Inflammatory macrophage treated with lipopolysaccharide for 1 hour (primary cell): ENCODE results near the gene SMPDL3B.

Source experiments
- DNase-seq, 2 donors: peaks; one replicate each; pipeline ENCODE4 v3.0.0-alpha.2; 2020 to 2022

Gene SMPDL3B

DNA sequence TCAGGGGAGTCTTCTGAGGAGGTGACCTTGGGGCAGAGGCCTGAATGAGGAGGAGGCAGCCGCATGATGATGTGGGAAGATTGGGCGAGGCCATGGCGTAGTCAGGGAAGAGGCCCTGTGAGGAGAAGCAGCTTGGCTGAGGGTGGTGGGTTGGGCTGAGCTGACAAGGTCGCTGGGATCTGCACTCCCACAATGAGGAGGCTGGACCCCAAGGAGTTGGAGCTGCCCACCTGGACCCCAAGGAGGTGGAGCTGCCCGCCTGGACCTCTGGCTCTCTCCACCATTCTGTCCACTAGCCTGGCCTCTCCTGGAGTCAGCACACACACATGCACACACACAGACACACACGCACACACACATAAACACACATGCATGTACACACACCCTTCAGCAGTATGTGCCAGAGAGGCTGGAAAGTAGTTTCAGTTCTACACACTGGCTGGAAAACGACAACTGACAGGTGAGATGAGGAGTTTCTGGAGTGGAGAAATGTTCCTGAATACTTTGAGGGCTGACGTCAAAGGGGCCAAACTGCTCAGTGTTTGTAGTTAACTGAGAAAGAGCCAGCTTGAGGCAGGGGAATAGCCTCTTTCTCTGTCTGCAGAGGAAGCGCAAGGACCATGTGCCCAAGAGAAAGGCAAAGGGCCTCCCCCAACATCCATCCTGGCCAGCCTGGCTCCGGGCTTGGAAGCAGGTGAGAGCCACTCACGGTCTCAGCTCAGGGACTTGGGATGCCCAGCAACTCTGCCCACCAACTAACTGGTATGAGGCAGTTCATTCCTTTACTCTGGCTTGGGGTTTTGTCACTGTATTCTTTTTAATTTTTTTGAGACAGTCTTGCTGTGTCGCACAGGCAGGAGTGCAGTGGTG, 7.1 kb downstream of the SMPDL3B start:
- no peak for DNase-seq

DNA sequence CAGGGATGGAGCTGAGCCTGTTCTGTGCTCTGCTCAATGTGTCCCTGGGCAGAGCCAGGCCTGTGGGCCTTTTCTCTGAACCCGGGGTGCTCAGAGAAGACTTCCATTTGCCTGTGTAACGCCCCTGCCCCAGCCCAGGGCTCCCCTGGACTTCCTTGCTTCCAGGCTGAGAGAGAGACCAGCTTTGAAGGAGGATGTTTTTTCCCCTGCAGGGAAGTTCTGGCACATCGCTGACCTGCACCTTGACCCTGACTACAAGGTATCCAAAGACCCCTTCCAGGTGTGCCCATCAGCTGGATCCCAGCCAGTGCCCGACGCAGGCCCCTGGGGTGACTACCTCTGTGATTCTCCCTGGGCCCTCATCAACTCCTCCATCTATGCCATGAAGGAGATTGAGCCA, 10.2 kb downstream of the SMPDL3B start:
- no peak for DNase-seq

DNA sequence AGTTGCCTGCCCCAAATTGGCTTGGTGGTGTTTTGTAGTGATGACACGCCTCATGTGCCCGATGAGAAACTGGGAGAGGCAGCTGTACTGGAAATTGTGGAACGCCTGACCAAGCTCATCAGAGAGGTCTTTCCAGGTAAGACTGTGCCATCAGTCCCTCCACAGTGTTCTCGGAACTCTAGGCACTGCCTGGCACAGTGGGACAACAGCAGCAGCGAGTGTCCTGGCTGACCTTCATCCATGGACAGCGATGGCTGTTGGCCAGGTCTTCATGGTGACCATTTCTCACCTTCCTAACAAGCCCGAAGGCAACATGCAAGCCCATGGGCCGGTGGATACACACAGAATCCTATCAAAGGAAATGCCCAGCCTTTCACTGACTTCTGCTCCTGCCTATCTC, 14.2 kb downstream of the SMPDL3B start:
- DNase-seq: no peak

DNA sequence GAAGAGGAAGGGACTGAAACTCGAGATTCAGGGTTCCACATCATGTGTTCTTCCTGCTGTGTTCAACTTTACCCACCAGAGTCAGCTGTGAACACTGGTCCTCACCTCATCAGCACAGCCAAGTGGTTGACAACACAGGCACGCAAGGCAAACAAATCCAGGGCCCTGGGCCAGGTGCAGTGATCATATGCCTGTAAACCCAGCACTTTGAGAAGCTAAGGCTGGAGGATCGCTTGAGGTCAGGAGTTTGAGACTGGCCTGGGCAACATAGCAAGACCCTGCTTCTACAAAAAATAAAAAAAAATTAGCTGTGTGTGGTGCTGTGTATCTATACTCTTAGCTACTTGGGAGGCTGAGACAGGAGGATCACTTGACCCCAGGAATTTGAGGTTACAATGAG, 16.6 kb downstream of the SMPDL3B start:
- DNase-seq: no peak

DNA sequence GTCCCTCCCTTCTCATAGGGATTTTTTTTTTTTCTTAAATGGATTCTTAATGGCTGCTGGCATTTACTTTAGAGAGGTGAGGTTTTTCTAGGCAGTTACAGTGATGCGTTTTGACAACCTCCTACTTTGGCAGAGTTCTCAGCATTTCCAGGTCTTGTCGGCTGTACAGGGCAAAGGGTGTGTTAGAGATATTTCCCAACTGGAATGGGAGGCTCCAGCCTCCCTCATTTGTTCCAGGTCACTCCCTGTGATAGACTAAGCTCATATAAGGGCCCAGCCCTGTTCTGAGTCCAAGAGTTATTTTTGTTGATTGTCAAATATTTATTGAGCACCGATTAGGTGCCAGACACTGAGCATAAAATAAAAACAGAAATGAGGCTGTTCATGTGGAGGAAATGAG, 17.3 kb downstream of the SMPDL3B start:
- DNase-seq: no peak

DNA sequence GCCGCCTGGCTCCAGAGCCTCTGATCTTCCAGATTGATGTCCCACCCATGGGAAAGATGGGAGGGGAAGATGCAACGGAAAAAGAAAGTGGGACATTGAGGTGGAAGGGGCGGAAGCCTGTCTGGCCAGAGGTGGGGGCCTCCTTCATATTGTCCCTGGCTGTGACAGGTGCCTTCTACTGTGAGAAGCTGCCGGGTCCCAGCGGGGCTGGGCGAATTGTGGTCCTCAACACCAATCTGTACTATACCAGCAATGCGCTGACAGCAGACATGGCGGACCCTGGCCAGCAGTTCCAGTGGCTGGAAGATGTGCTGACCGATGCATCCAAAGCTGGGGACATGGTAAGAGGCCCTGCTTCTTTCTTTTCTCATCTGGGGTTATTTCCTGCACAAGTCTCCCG, 19.4 kb downstream of the SMPDL3B start:
- no peak for DNase-seq

DNA sequence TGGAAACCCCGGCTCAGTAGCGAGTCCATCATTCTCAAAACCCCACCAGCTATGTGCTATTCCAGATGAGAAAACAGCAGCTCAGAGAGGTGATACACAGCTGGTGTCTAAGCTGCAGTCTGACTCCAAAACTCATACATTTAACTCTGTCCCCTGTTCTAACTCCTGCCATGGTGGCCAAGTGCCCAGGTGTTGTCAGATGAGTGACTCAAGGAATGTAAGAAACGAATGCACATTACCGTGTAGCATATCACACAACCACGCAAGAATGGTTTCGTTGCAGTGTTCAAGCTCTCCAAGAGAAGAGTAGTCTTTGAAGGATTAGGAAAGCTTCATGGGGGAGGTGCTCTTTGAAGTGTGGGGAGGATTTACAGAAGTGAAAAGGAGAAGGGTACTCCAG, 20.3 kb downstream of the SMPDL3B start:
- DNase-seq: no peak

DNA sequence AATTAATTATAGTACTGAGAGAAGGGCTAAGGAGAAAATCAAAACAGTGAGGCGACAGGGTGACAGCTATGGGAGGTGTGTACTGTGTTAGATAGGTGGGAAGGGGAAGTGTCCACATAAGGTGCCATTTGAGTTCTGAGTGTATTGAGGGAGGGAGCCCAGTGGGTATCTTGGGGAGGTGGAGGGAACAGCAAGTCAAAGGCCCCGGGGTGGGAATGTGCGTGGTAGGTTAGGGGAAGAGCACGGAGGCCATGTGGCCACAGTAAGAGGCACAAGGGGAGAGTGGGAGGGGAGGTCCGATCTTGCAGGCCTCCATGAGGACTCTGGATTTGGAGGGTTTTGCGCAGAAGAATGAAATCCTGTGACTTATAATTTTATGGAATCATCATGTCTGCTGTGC, 22.0 kb downstream of the SMPDL3B start:
- DNase-seq: no peak

DNA sequence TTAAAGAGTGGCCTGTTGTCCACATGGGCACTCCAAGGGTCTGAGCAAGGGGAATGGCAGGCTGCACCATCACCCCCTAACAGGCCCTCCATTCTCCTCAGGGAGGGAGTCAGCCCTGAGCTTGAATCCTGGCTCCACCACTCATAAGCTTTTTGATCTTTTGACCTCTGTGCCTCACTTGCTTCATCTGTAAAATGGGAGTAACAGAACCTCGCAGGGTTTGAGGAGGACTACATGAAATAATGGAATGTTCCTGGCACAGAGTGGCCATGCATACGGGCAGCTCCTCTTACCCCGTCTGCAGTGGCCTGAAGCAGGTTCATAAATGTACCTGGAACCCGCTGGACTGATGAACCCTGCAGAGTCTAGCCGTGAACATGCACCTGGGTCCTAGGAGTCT, 22.9 kb downstream of the SMPDL3B start:
- no peak for DNase-seq

DNA sequence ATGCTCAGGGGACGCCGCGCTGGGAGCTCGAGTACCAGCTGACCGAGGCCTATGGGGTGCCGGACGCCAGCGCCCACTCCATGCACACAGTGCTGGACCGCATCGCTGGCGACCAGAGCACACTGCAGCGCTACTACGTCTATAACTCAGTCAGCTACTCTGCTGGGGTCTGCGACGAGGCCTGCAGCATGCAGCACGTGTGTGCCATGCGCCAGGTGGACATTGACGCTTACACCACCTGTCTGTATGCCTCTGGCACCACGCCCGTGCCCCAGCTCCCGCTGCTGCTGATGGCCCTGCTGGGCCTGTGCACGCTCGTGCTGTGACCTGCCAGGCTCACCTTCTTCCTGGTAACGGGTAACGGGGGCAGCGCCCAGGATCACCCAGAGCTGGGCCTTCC, 23.7 kb downstream of the SMPDL3B start:
- DNase-seq: no peak

DNA sequence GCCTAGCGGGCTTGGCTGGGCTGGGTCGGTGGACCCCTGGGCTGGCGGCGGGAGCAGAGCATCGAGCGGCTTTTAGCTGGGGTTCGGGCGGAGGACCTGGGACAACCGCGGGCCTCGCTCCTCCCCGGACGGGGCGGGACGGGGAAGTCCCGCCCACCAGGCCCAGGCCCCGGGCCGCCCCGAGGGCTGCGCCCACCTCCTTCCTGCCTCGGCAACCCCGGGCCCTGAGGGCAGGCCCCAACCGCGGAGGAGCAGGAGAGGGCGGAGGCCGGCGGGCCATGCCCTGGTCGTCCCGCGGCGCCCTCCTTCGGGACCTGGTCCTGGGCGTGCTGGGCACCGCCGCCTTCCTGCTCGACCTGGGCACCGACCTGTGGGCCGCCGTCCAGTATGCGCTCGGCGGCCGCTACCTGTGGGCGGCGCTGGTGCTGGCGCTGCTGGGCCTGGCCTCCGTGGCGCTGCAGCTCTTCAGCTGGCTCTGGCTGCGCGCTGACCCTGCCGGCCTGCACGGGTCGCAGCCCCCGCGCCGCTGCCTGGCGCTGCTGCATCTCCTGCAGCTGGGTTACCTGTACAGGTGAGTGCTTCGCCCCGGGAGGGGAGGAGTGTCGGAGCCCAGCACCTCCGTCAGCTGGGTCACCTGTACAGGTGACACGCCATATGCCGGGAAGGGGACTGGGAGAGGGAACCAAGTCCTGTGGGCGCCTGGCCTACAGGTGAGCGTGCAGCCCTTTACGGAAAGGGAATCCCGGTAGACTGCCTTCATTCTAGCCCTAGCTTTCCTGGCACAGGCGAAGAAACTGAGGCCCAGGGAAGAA, 25.2 kb downstream of the SMPDL3B start, which contains the start of gene XKR8:
XKR8 (plus strand) TSS at position 182 of the 812 bp plus-strand sequence; CDS start at position 279, 97 bp downstream.
- peak; percentile 84 to 85 for DNase-seq

GRCh38 chr1:27960762-27961645, 26.2 kb downstream of the SMPDL3B start:
- DNase-seq: no peak

DNA sequence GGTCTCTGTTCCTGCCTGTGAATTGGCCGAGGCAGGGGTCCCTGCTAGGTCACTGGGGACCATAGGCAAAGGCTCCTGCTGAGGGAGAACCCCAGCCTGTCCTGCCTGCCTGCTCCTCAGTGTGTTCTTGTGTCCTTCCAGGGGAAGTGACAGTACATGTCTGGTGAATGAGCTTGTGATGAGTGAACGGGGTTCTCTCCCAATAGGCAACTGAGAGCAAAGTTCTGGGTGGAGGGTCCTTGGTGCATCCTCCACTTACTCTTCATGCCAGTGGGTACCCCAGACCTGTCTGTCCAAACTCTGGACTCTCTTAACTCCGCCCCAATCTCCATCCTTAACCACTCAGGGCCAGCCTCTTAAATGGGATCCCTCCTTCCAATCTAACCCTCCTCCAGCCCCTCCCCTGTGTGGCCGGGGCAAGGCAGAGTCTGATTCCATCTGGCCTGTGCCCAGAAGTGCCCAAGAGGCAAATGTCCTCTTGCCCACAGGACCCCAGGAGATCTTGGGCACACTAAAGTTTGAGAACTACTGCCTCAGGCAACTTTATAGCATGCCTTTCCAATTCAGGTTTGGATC, 26.9 kb downstream of the SMPDL3B start:
- DNase-seq: no peak

GRCh38 chr1:27963393-27963792, 28.6 kb downstream of the SMPDL3B start:
- no peak for DNase-seq

DNA sequence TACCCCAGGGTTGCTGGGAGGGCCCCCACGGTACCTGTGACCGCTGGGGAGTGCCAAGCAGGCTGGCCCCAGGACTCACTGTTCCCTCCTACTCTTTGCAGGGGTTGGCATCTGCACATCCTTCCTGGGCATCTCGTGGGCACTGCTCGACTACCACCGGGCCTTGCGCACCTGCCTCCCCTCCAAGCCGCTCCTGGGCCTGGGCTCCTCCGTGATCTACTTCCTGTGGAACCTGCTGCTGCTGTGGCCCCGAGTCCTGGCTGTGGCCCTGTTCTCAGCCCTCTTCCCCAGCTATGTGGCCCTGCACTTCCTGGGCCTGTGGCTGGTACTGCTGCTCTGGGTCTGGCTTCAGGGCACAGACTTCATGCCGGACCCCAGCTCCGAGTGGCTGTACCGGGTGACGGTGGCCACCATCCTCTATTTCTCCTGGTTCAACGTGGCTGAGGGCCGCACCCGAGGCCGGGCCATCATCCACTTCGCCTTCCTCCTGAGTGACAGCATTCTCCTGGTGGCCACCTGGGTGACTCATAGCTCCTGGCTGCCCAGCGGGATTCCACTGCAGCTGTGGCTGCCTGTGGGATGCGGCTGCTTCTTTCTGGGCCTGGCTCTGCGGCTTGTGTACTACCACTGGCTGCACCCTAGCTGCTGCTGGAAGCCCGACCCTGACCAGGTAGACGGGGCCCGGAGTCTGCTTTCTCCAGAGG, 31.8 kb downstream of the SMPDL3B start:
- no peak for DNase-seq

GRCh38 chr1:27967106-27967883, 32.5 kb downstream of the SMPDL3B start:
- no peak for DNase-seq

GRCh38 chr1:27967884-27968466, 33.2 kb downstream of the SMPDL3B start:
- no peak for DNase-seq

DNA sequence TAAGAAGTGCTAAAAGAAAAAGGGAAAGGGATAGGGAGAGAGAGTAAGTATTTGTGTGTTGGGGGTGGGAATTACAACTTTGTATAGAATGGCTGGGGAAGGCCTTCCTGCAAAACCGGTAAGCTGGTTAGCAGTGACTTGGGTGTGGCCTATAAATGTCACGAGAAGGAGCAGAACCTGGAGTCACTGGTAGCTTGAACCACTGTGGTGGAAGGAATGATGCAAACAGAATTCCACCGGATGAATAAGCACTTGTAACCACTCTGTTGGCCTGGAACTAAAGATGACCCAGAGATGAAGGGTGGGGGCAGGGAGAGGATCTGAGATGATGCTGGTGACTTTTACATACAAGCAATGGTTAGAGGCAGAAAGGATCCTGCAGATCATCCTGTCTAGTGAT, 33.9 kb downstream of the SMPDL3B start:
- peak; percentile 18 to 24 for DNase-seq

DNA sequence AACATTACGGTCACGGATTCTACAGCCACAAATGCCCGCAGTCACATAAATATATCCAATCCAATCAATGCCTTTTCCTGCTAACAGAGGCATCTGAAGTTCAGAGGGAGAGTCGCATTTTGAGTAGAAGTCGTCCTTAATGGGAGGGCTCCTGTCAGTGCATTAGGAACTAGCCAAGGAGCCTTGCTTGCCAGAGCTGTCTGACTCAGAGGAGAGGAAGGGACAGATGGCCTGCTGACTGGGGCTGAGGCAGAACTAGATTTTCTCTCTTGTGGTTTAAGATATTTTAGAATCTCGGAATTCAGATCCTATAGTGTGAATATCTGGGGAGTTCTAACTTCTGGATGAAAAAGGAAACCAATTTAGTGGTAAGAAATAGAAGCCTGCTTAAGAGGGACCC, 35.6 kb downstream of the SMPDL3B start:
- DNase-seq: no peak

- no peak for DNase-seq
These were observed 36.9 kb downstream of the SMPDL3B start for GRCh38 chr1:27971674-27972073.

- DNase-seq: no peak
These were observed 37.3 kb downstream of the SMPDL3B start for GRCh38 chr1:27972141-27972540.
